HG02870 (cell line): Measurements from ENCODE around the gene SYNE2.
A peak's percentile ranks its signal among the peaks of the same experiment; 100 is the strongest.
"Not testable (repeated sequence)": the region's sequence is repeated elsewhere in the genome, so short reads cannot be mapped to it uniquely, and the experiment has no call there.

ENCODE experiments used
- ATAC-seq: cut with Tn5 transposase; IDR thresholded peaks from one replicate; pipeline ENCODE4 v1.9.1; 2021; ENCODE audit warnings: mild to moderate bottlenecking, moderate library complexity; ENCODE audit not compliant: unreplicated experiment

The SYNE2 gene

DNA sequence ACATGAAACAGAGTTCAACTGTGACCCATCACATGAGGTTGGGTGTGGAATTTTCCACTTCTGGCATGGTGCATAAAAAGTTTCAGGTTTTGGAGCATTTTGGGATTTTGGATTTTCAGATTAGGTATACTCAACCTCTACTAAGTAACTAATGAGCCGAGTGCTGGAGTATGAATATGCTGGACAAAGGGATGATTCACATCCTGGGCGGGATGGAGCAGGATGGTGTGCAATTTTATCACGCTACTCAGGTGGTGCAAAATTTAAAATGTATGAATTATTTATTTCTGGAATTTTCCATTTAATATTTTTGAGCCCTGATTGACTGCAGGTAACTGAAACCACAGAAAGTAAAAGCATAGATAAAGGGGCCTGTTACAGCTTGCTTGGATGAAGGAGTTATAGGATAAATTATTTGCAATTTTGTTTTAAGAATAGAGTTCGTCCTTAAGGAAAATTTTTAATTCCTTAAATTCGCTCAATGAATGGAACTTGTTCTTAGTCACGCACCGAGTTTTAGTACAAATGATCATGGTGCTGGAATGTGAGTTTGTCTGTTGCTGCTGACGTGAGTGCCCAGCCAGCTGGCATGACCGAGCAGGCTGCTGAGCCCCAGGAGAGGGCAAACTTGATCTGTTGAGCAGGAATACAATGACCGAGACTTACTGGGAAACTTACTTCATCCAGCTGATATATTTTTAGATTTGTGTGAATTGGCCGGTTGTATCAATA is 265.0 kb downstream of the SYNE2 start:
- no peak for ATAC-seq

DNA sequence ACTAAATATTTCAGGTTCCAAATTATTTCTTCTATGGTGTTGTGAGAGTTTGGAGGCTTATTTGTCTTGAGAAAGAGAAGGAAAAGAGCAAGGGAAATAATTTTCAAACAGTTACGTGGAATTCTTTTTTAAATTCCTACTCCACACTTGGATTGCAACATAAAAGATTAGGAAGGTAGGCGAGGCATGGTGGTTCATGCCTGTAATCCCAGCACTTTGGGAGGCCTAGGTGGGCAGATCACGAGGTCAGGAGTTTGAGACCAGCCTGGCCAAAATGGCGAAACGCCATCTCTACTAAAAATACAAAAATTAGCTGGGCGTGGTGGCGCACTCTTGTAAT is 265.6 kb downstream of the SYNE2 start:
- ATAC-seq, result not testable (repeated sequence)

DNA sequence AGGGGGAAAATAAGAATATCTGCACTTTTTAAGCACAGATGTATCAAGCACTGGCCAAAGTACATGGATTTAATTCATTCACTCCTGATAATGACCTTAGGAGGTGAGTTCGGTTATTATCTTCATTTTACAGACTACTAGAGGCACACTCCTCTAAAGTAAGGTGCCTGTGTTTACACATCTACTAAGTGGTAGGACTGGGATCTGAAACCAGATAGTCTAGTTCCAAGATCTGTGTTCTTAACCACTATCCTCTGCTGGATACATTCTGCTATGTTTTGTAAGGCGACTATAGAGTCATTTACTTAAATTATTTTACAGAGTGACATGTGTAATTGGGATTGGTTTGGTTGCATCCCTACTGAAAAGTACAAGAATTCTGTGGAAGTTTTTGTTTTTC is 266.1 kb downstream of the SYNE2 start:
- no peak for ATAC-seq

DNA sequence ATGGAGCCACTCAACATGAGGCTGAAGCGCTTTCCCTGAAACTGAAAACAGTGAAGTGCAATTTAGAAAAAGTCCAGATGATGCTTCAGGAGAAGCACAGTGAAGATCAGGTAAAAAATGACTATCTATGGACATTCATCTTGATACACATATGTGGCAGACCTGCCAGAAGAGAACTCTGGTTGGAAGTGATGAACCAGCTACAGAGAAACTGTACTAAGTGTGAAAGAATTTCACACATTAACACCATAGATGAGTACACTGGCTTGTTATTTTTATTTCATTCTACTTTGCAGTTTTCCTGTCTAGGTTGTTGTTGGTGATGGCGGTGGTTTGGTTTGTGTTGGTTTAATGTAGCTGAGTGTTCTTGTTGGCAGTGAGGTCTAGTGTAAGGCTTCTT is 266.7 kb downstream of the SYNE2 start:
- ATAC-seq, result no peak

DNA sequence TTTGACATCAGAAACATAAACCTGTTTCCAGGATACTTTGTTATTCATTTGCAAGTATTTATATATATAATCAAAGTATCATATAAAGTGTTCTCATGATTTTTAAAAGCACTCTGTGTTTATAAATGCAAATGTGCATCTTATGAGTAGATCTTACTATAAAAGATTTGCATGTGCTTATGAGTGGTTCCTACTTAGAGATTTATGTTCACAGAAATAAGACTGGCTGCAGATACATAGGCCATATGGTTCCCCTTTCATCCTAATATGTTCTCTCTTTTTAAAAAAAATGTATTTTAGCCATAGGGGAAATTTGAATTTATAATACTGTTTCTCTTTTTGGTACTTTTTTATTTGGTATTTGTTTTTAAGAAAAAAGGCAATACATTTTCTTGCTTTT is 267.2 kb downstream of the SYNE2 start:
- ATAC-seq, result no peak

DNA sequence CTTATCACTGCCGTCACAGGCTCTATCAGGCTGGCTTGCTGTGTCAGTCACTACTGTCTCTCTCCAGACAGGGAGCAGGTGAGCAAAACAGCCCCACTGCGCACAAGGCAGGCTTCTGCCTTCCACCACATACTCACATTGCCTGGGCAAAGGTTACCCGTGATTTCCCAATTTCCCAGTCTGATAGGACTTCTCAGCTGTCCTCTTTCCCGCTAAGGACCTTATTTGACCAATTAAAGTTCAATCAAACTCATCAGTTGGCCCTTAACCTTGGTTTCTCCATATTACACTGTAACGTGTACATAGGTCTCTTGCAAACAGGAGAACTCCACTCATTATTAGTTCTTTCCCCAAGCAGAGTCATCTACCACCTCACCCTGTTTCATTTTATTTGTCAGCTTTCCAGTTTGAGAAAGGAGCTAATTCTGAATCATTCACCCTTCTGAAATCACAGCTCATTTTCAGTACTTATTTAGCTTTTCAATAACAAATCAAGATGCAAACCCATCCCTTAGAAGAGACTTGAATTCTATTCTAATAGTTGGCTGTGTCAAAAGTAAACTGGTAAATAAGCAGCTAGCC is 270.5 kb downstream of the SYNE2 start:
- no peak for ATAC-seq

DNA sequence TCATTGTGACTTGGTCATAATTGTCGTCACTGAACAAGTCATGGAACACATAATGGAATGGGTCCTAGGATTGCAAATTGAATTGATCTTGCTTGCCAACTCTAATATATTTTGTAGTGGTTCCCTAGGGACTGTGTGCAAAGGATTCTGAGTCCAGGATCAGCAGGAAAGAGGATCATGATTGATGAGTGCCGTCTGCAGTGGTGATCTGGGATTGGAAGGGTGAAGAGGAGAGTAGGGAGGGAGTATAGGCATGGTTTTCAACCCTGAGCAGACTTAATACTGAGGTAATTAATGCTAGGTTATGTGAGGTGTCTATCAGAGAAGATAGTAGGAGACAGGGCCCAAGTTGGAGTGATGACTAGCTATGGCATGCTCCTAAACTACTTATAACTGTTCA is 272.5 kb downstream of the SYNE2 start:
- no peak for ATAC-seq

DNA sequence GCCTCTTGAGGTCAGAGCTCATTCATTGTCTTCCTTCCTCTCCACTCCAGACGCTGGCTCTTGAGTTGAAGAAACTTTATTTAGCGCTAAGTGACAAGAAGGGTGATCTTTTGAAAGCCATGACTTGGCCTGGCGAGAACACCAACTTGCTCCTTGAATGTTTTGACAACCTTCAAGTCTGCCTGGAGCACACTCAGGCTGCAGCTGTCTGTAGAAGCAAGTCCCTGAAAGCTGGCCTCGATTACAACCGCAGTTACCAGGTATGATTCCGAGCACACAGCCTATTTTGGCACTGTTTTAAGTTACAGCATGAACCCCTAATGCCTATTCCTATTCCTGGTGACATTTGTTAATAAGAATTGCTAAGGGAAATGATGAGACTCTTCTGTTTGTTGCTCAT is 273.7 kb downstream of the SYNE2 start:
- ATAC-seq, result no peak

DNA sequence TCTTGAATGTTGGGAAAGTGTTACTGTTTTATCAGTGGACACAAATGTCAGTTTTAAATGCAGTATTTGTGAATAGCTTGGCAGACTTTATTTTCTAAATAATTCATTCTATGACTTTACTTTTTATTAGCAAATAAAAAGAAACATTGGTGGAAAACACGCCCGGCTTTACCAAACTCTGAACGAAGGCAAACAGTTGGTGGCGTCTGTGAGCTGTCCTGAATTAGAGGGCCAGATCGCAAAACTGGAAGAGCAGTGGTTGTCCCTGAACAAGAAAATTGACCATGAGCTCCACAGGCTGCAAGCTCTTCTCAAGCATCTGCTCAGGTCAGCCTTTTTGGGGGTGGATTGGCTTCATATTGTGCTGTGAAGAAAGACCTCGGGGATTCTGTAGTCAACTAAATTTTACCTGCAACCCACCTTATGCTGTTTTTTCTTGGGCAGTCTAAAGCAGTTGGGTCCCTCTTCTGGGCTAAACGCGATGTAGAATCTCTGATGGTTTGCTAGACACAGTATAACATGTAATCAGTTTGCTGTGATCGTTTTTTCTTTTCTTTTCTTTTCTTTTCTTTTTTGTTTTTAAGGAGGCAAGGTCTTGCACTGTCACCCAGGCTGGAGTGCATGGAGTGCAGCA is 285.0 kb downstream of the SYNE2 start:
- no peak for ATAC-seq

DNA sequence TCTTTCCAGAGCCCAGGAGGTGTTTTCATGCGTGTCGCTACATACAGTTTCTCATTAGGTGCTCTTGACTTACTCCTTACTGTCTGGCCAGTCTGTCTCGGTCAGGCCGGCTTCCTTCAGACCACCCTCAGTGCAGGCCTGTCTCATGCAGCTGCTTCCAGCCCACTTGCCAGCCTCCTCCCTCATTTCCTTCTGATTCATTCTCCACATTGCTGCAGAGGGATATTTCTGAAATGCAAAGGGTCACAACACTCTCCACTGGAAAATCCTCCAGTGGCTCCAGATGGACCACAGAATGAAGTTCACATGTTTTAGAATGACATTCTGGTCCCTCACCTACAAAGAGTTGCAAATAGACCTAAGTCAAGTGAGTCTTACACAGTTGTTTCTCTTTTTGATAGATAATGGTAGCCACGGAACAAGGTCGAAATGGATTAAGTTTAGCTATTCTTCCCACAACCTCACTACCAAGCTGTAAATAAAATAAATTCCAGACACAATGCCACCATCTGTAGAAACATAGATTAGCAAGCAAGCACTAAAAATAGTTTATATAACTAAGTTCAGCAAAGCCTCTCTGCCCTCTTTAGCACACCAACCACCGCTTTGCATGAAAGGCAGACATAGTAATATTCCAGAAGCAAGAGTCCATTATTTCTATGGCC is 294.5 kb downstream of the SYNE2 start:
- no peak for ATAC-seq

DNA sequence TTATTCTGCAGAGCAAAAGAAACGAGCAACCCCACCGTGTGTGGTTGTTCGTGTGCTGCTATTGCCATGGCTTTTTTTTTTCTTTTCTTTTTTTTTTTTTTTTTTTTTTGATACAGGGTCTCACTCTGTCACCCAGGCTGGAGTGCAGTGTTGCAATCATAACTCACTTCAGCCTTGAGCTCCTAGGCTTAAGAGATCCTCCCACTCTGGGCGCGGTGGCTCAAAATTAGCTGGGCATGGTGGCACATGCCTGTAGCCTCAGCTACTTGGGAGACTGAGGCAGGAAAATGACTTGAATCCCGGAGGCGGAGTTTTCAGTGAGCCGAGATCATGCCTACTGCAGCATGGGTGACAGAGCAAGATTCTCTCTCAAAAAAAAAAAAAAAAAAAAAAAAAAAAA is 297.1 kb downstream of the SYNE2 start:
- ATAC-seq, result no peak

DNA sequence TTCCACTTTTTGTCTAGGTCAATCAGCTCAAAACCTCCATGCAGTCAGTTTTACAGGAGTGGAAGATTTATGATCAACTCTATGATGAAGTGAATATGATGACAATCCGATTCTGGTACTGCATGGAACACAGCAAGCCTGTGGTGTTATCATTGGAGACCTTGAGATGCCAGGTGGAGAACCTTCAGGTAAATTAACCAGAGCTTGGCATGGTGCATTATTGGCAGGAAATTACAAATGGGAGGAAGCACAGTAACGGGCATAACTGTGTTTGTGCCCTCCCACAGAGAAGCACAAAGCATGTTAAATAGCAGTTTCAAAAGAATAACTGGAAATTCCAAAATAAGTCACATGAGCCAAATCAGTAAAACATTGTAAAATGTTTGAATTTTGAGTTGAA is 305.8 kb downstream of the SYNE2 start:
- no peak for ATAC-seq

DNA sequence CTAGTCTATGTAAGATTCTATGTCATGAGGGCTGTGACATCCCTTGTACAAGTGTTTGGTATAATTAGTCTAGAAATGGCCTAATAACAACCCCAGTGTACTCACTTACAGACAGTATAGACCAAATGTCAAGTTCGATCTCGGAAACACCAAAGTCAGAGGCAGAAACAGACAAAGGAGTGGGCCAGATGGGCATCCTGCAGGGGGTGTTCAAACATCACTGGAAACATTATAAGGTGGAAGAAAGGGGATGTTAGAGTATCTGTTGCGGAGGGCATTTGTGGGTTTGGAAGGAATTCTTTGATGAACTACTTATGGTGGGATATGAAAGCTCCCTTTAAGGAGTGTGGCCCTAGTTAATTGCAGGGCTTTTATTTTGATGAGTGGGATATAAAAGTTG is 306.8 kb downstream of the SYNE2 start:
- no peak for ATAC-seq

DNA sequence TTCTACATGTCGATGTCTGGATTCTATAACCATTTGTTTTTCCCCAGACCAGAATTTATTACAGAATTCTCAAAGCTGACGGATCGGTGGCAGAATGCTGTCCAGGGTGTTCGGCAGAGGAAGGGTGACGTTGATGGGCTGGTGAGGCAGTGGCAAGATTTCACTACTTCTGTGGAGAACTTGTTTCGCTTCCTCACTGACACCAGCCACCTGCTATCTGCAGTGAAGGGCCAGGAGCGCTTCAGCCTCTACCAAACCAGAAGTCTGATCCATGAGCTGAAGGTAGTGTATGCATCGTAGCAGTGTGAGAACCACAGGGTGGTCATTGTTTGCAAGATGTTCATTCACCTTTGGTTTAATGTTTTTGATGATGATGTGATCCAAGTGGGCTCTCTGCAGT is 317.4 kb downstream of the SYNE2 start:
- ATAC-seq, result peak; percentile 80

DNA sequence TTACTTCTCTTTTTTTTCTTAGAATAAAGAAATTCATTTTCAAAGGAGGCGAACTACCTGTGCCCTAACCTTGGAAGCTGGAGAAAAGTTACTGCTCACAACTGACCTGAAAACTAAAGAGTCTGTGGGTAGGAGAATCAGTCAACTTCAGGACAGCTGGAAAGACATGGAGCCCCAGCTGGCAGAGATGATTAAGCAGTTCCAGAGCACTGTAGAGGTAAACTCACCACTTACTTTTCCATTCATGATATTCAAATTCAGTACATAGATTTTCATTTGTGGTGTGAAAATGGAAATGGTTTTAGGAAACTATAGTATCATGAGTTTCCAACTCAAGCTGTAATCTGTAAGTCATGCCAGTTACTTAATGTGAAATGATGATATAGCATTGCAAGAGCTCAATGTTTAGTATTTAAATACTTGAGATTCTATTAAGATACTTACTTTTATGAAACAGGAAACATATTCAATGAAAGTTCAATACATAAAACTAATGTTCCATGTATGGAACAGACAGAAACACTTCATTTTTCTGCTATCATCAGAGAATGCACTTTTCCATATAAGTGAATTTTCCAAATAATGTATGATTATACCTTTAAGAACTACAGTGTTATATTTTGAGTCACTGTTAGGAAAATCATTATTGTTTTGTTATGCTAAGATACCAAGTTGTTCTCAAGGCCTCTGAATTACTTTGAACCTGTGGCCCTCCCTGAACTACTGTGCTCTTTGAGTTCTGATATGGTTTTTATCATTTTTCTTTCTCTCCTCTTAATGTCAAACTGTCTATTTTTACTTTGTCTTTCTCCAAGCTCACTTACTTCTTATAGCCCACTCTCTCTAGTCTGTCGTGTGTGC is 322.3 kb downstream of the SYNE2 start:
- ATAC-seq, result no peak

DNA sequence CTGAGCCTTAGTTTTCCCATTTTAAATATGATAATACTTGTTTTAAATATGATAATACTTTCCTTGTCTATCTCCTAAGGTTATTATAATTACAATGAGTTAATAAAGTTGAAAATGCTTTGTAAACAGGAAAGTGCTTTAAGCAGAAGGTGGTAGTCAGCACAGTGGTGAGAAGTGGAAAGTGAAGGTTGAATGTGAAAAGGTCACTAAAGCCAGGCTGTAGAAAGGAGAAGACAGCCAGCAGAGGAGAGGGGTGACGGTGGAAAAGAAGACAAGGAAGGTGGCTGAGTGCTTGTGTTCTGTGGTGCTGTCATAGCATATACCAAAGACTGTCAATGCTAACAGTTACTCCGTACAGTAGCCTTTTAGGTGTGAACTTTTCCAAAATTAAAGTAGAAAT is 323.5 kb downstream of the SYNE2 start:
- ATAC-seq, result no peak

DNA sequence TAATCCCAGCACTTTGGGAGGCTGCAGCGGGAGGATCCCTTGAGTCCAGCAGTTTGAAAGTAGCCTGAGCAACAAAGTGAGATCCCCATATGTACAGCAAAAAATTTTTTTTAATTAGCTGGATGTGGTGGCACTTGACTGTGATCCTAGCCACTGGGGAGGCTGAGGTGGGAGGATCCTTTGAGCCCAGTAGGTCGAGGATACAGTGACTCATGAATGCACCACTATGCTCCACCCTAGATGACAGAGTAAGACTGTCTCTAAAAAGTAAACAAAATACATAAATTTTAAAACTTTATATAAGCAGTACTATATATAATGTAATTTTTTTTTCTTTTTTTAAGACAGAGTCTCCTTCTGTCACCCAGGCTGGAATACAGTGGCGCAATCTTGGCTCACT is 326.0 kb downstream of the SYNE2 start:
- no peak for ATAC-seq

DNA sequence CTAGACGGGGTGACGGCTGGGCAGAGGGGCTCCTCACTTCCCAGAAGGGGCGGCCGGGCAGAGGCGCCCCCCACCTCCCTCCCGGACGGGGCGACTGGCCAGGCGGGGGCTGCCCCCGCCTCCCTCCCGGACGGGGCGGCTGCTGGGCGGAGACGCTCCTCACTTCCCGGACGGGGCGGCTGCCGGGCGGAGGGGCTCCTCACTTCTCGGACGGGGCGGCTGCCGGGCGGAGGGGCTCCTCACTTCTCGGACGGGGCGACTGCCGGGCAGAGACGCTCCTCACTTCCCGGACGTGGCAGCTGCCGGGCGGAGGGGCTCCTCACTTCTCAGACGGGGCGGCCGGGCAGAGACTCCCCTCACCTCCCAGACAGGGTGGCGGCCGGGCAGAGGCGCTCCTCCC is 330.1 kb downstream of the SYNE2 start:
- not testable (repeated sequence) for ATAC-seq

DNA sequence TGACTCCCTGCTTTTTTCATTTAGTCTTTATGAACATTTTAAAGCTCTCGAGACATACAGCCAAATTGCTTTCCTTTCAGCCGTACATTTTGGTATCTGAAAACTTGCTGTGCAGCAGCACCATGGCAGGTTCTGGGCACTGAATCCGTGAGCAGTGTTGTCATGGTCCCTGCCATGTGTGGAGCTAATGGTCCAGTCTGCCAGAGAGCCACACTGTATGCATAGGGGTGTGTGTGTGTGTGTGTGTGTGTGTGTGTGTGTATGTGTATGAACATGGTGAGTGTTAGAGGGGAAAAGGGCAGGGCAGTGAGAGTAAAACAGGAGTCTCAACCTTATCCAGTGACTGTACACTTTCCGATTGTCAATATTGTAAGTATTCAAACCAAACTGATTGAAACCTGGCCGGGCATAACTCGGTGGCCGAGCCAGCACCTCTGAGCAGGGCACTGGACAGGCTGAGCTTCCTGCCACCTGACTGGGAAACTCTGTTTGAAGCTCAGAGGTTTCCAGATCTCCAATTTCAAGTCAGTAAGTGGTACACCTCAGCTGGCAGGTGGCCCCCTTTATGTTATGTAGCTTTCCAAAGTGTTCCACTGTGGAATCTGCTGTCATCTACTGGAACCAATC is 331.4 kb downstream of the SYNE2 start:
- ATAC-seq, result no peak

DNA sequence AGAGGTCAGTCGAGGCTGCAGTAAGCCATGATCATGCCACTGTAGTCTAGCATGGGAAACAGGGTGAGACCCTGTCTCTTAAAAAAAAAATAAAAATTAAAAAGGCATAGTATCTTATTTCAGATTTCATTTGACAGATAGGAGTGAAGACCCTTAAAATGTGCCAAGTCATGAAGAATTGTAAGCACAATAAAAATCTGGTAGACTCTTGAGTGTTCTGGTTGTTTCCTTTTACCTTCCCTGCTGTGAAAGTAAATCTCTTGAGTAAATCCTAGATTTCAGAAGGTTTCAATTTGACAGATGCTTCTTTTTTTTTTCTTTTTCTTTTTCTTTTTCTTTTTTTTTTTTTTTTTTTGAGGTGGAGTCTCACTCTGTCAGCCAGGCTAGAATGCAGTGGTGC is 332.4 kb downstream of the SYNE2 start:
- no peak for ATAC-seq
